Neural cell (in vitro differentiated cells): ENCODE results near the gene EDARADD.

Experiments
- CTCF ChIP-seq: fragments of 450-650 bp; IDR thresholded peaks from 2 replicates; pipeline ENCODE4 v1.5.1; 2014; ENCODE audit warnings: antibody characterized with exemption, mild to moderate bottlenecking, moderate library complexity; ENCODE audit not compliant: poor library complexity, severe bottlenecking
- EP300 ChIP-seq: fragments of 450-650 bp; conservative IDR thresholded peaks from 2 replicates; pipeline ENCODE4 v1.6.1; 2014; ENCODE audit warnings: antibody characterized with exemption, mild to moderate bottlenecking, moderate library complexity; ENCODE audit not compliant: poor library complexity, severe bottlenecking
- EZH2 ChIP-seq: fragments of 200-600, 300-800 bp; shearing (Covaris generic), sonication (generic); IDR thresholded peaks from 2 replicates; pipeline ENCODE4 v1.6.1; 2014; ENCODE audit warnings: antibody characterized with exemption, low read length, borderline replicate concordance, mild to moderate bottlenecking; ENCODE audit not compliant: insufficient read depth, poor library complexity, severe bottlenecking
- RAD21 ChIP-seq: fragments of 450-650 bp; conservative IDR thresholded peaks from 2 replicates; pipeline ENCODE4 v1.6.1; 2014; ENCODE audit warnings: antibody characterized with exemption, mild to moderate bottlenecking, moderate library complexity
- TAF1 ChIP-seq: IDR thresholded peaks from 2 replicates; pipeline ENCODE4 v1.6.1; 2012; ENCODE audit warnings: low read depth

- no peak for TF ChIP-seq CTCF
- TF ChIP-seq EZH2, result no peak
- TF ChIP-seq EP300, result no peak
- no peak for TF ChIP-seq TAF1
- TF ChIP-seq RAD21, result no peak
These were observed 37.9 kb upstream of the EDARADD start for GRCh38 chr1:236356141-236356540.
